ENCODE data around the gene LHFPL6. TPM values are rescaled to one million over a fixed set of nuclear protein-coding genes. Genes with fewer than 3 reads are reported as not detected.

The LHFPL6 gene
- total and polyA plus RNA-seq, 11 donors, result 34.4 to 74.4 (median 53.2) TPM

DNA sequence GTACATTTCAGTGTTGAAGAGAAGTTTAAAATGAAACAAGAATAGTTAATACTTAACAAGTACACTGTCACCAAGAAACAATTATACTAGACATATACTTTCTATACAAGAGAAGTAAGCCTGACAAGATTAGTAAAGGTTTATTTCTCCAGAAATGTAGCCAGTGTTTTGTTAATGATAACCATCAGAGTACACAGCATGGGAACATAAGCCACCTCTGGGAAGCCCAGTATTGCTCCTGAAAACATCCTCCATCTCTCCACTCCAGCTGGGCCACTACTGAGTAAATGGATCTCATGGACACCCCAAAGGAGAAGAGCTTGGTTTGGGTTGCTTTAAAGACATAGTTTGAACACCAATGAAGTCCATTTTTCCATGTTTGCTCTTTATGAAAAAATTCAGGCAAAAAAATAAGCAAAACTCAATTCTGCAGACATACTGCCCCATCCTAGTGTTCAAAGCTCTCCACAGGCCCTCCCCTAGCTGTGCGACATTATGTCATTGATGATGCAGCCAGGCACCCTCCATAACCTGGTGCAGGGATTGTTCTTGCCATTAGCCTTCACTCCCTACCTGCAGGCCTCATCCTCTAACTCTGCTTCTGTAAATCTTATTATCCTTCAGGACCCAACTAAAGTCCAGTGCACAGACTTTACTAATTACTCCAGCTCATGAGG lies 61.9 kb downstream of the LHFPL6 start:
- DNase-seq (no peak), ATAC-seq (no peak)
- Histone ChIP-seq H3K4me3 (no peak overlapping the region), H3K36me3 (no peaks in the 10 kb centered on the region), H3K27me3 (no peaks in the 10 kb centered on the region), H3K27ac (no peak overlapping the region), H3K9me3 (no peaks in the 10 kb centered on the region), H3K4me1 (peaks cover 0 to 75% (median 37%) of the 10 kb centered on the region in 12 donors)
- TF ChIP-seq, protein P1, sequence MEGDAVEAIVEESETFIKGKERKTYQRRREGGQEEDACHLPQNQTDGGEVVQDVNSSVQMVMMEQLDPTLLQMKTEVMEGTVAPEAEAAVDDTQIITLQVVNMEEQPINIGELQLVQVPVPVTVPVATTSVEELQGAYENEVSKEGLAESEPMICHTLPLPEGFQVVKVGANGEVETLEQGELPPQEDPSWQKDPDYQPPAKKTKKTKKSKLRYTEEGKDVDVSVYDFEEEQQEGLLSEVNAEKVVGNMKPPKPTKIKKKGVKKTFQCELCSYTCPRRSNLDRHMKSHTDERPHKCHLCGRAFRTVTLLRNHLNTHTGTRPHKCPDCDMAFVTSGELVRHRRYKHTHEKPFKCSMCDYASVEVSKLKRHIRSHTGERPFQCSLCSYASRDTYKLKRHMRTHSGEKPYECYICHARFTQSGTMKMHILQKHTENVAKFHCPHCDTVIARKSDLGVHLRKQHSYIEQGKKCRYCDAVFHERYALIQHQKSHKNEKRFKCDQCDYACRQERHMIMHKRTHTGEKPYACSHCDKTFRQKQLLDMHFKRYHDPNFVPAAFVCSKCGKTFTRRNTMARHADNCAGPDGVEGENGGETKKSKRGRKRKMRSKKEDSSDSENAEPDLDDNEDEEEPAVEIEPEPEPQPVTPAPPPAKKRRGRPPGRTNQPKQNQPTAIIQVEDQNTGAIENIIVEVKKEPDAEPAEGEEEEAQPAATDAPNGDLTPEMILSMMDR (IDR thresholded peaks at IDR 0.05), result no peak
- no peak for TF ChIP-seq POLR2A (IDR thresholded peaks at IDR 0.05)
- intact Hi-C loops (cut with DNase I), result loop anchor here in 1 of 10 donors (5.0 kb wide), 1 partner anchor 41 kb away; no protein-coding TSS in a partner anchor
- 95 to 100% (median 96%) methylated on average over 1 of the region's 1 CpG for WGBS, 4 donors

DNA sequence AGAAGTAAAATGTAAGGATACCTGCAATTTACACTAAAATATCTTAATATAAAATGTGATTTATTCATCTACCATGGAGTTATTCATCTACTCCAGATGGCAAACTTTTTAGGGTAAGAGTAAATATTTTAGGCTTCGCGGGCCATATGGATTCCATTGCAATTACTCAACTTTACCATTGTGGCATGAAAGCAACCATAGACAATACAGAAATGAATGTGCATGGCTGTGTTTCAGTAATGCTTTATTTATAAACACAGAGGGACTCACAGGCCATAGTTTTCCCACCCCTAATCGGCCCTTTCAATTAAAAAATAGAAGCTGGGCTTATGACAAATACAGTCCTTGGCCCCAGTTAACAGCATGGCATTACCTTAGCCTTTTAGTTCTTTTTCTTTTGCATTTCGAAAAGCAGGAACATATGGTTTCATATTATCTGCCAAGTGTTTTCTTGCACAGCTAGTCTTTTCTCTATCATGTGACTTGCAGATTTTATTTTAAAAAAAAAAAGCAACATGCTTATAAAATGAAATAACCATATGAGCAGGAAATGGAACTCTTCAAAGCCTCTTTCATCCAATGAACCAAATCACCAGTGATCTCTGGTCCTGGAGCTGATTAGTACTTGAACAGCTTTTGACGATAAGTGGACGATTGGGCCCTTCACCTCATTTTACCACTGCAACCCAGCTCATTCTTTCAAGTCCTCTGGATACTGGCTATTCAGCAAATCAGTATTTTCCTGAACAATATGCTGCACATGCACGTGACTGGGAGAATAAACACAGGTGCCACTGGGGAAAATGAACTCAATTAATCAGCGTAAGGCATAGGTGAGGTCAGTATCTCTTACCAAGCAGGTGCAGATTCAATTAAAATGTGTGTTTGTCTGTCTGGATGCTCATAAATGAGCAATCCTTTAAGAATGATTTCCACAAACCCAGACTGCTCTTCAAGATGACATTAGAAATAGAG lies 63.9 kb downstream of the LHFPL6 start:
- no peaks in the 10 kb centered on the region for H3K27me3 ChIP-seq
- no peak overlapping the region for H3K4me3 ChIP-seq
- TF ChIP-seq, protein P1 (IDR thresholded peaks at IDR 0.05), result no peak
- no peak for TF ChIP-seq POLR2A (IDR thresholded peaks at IDR 0.05)
- no peaks in the 10 kb centered on the region for H3K36me3 ChIP-seq
- ATAC-seq (no peak), DNase-seq (no peak)
- intact Hi-C loops (cut with DNase I), result no loop called here
- H3K4me1 ChIP-seq, result peaks cover 0 to 87% (median 49%) of the 10 kb centered on the region in 12 donors
- no peaks in the 10 kb centered on the region for H3K9me3 ChIP-seq
- no peak overlapping the region for H3K27ac ChIP-seq
- 60 to 67% (median 62%) methylated on average over 8 of the region's 8 CpGs for WGBS, 4 donors

DNA sequence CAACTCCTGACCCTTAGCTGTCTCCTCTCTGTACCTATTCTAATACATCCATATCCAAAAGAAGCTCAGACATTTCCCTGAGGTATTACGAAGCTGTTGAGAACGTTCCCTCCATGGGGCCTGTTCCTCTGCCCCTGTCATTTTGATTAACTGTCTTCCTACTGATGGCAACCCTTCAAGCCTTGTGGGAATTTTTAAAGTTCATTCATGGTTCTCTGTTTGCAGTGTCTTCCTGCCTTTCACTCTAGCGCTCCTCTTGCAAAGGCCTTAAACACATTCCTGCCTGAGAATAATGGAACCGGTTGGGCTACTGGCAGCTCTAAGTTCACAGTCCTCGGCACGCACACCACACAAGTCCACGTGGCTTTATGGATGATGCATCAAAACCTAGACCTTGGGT lies 66.1 kb downstream of the LHFPL6 start:
- H3K9me3 ChIP-seq, result no peaks in the 10 kb centered on the region
- no peaks in the 10 kb centered on the region for H3K27me3 ChIP-seq
- H3K27ac ChIP-seq, result peak overlapping the region in 1 of 12 donors; percentile 27
- peak in 1 of 4 donors; percentile 15 for ATAC-seq
- no peak for TF ChIP-seq POLR2A (IDR thresholded peaks at IDR 0.05)
- TF ChIP-seq, protein P1 (IDR thresholded peaks at IDR 0.05), result no peak
- WGBS, 4 donors, result 78 to 88% (median 83%) methylated on average over 7 of the region's 7 CpGs
- H3K36me3 ChIP-seq, result no peaks in the 10 kb centered on the region
- DNase-seq, result no peak
- intact Hi-C loops (cut with DNase I), result no loop called here
- H3K4me1 ChIP-seq, result peaks cover 0 to 71% (median 45%) of the 10 kb centered on the region in 12 donors
- H3K4me3 ChIP-seq, result no peak overlapping the region

DNA sequence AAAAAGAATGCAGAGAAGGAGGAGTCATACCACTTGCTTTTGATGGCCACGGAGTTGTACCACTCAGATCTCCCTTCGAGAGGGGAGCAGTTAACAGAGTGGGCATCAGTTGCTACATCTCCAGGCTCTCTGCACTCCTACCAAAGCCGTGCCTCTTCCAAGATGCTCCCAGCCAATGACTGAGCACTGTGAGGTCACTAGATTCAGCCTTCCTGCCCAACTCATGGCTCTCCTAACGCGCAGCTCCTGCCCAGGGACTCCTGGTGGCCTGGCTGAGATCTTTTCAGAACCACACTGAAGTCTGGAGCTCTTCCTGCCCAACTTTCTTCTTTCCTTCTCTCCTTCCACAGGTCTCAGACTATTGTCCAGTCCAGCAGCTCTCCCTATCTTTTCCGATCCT lies 66.7 kb downstream of the LHFPL6 start:
- no peak overlapping the region for H3K27ac ChIP-seq
- no peaks in the 10 kb centered on the region for H3K9me3 ChIP-seq
- intact Hi-C loops (cut with DNase I), result no loop called here
- no peak for TF ChIP-seq POLR2A (IDR thresholded peaks at IDR 0.05)
- TF ChIP-seq, protein P1 (IDR thresholded peaks at IDR 0.05), result no peak
- DNase-seq (peak in 1 of 5 donors; percentile 24), ATAC-seq (peak in 3 of 4 donors; percentile 35 to 59 (median 58))
- H3K4me1 ChIP-seq, result peaks cover 3 to 74% (median 50%) of the 10 kb centered on the region in 12 donors
- H3K4me3 ChIP-seq, result no peak overlapping the region
- H3K36me3 ChIP-seq, result no peaks in the 10 kb centered on the region
- H3K27me3 ChIP-seq, result no peaks in the 10 kb centered on the region
- WGBS, 4 donors, result 73 to 84% (median 83%) methylated on average over 6 of the region's 6 CpGs
